IPS-18c (cell line): ENCODE results near the gene ATAD3C.
"Not testable (repeated sequence)": the region's sequence is repeated elsewhere in the genome, so short reads cannot be mapped to it uniquely, and the experiment has no call there.

Experiments
- H3K4me3 ChIP-seq: 2 replicates; pipeline ENCODE4 v1.7.0; 2013; ENCODE audit warnings: low read depth, mild to moderate bottlenecking, low read length, moderate library complexity; ENCODE audit not compliant: insufficient read depth
- H3K9me3 ChIP-seq: one replicate; pipeline ENCODE4 v1.6.1; 2013; ENCODE audit warnings: mild to moderate bottlenecking, low read length, moderate library complexity; ENCODE audit not compliant: control insufficient read depth, insufficient read depth

Gene ATAD3C

DNA sequence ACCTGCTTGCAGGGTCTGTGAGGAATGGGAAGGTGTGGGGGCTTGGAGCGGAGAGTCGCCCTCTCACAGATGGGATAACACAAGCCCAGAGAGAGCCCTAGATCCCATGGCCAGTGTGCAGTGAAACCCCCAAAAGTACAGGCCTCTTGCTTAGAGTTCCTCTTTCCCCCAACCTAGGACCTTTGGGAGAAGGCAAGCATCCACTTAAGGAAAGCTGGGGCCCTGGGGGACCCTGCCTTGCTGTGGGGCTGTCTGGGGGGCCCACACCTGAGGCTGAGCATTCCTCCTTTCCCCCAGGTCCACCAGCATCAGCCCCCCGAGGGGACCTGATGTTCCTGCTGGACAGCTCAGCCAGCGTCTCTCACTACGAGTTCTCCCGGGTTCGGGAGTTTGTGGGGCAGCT lies 12.9 kb upstream of the ATAD3C start:
- Histone ChIP-seq H3K9me3 (no peaks in the 10 kb centered on the region), H3K4me3 (peak overlapping the region; percentile 62)

DNA sequence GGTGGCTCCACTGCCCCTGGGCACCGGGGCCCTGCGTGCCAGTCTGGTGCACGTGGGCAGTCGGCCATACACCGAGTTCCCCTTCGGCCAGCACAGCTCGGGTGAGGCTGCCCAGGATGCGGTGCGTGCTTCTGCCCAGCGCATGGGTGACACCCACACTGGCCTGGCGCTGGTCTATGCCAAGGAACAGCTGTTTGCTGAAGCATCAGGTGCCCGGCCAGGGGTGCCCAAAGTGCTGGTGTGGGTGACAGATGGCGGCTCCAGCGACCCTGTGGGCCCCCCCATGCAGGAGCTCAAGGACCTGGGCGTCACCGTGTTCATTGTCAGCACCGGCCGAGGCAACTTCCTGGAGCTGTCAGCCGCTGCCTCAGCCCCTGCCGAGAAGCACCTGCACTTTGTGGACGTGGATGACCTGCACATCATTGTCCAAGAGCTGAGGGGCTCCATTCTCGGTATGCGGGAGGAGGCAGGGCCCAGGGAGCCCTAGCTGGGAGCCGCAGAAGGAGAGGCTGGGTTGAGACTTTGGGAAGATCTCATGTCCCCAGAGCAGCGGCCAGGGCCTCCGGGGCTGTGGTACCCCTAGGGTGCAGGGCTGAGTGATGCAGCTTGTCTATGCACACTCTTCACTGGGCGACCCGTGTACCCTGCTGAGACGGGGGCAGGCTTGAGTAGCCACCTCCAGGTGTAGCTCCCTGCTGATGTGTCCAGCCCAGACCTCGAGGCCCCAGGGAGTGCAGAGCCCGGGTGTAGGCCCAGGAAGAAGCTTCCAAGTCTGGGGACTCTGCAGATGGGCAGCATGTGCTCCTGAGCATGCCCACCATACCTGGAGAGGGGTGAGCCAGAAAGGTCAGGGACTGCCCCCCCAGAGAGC lies 12.2 kb upstream of the ATAD3C start:
- H3K4me3 ChIP-seq, result no peak overlapping the region
- H3K9me3 ChIP-seq, result no peaks in the 10 kb centered on the region

DNA sequence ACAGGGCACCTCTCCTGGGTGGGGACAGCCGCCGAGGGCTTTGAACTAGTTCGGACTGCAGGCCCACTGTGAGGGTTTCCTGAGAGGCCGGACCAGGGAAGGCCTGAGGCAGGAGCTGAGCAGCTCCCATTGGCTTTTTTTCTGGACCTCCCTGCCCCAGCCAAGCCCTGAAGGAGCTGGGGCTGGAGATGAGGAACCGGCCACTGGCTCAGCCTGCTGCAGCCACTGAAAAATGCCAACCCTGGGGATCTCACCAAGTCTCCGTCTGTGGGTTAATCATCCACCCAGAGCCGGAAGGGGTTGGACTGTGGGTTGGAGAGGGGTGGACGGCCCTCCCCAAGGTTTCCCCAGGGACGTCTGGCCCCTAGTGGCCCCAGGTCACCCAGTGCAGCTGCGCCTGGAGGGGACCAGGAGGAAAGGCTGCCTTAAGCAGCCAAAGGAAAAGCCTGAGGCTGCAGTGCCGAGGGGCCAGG lies 11.5 kb upstream of the ATAD3C start:
- H3K4me3 ChIP-seq, result no peak overlapping the region
- no peaks in the 10 kb centered on the region for H3K9me3 ChIP-seq

DNA sequence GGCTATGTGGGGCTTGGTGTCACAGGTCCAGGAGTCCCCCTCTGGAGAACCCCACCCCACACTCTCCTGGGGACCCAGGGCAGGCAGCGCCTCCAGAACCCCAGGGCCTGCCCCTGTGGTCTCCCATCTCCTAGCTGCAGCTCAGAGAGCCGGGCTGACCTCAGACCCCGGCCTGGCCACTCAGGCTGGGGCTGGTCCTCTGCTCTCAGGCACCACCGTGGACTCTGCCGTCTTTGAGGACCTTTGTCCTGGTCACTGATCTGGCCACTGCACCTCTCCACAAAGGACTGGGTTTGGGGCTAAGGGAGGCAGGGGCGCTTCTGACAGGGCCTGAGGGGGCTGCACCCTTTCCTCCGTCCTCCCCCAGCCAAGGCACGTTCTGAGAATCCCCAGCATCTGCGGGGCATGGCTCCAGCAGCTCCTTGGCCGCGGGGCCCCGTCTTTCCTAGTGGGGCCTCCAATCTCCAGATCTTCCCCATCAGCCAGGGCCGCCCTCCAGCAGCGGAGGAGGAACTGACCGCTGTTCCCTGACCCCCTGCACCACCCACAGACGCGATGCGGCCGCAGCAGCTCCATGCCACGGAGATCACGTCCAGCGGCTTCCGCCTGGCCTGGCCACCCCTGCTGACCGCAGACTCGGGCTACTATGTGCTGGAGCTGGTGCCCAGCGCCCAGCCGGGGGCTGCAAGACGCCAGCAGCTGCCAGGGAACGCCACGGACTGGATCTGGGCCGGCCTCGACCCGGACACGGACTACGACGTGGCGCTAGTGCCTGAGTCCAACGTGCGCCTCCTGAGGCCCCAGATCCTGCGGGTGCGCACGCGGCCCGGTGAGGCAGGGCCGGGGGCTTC lies 10.7 kb upstream of the ATAD3C start:
- H3K4me3 ChIP-seq, result no peak overlapping the region

DNA sequence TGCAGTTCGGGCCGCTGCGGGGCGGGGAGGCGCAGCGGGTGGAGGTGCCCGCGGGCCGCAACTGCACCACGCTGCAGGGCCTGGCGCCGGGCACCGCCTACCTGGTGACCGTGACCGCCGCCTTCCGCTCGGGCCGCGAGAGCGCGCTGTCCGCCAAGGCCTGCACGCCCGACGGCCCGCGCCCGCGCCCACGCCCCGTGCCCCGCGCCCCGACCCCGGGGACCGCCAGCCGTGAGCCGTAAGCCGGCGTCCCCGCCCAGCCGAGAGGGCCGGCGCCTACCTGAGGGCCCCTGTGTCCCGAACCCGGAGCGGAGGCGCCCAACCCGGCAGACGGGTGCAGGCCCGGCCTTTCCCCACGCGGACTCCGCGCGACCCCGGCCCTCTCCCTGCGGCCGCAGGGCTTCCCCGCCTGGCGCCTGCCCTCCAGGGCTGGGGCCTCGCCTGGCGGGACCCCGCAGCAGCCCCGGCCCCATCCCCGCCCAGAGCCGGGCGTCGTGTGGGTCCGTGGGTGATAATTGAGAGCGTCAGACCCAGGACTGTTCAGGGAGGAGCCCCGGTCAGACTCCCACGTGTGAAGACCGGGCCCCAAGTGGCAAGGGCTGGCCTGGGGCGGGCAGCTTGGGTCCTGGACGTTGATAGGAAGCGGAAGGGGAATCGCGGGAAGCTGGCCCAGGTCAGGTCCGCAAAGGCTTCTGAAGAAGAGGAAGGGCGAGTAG lies 9.8 kb upstream of the ATAD3C start:
- H3K9me3 ChIP-seq, result no peaks in the 10 kb centered on the region

More for the DNA sequence above, 10.7 kb upstream of the ATAD3C start:
- no peaks in the 10 kb centered on the region for H3K9me3 ChIP-seq

DNA sequence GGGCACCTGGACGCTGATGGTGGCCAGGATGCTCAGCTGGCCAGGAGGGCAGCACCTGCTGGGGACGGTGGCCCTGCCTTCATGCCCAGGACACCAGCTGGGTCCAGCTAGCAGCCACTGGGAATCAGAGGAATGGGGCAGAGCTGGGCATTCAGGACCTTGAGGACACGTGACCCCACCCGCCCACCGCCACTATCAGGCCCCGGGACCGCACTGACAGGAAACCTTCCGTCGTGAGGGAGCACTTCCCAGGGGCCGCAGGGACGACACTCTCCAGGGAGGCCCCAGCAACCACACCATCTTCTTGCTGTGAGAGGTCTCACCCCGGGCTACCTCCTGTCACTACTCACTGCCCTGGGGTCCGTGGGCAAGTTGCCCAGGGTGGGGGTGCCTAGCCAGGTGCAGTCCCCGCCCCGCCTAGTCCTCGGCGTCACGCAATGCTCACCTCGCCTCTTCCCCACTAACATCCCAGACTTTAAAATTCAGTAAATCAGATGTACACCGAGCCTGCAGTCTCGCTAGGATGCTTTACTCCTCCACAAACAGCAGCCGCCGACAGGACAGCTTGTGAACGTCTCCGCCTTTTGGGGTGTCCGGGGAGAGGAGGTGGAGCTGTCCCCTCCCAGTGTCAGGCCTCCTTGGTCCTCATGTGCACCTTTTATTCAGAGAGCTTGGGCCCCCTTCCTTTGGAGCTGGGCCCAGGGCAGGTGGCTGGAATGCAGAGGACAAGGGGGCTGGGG lies 9.1 kb upstream of the ATAD3C start:
- Histone ChIP-seq H3K4me3 (no peak overlapping the region), H3K9me3 (no peaks in the 10 kb centered on the region)

More for the DNA sequence above, 9.8 kb upstream of the ATAD3C start:
- no peak overlapping the region for H3K4me3 ChIP-seq

DNA sequence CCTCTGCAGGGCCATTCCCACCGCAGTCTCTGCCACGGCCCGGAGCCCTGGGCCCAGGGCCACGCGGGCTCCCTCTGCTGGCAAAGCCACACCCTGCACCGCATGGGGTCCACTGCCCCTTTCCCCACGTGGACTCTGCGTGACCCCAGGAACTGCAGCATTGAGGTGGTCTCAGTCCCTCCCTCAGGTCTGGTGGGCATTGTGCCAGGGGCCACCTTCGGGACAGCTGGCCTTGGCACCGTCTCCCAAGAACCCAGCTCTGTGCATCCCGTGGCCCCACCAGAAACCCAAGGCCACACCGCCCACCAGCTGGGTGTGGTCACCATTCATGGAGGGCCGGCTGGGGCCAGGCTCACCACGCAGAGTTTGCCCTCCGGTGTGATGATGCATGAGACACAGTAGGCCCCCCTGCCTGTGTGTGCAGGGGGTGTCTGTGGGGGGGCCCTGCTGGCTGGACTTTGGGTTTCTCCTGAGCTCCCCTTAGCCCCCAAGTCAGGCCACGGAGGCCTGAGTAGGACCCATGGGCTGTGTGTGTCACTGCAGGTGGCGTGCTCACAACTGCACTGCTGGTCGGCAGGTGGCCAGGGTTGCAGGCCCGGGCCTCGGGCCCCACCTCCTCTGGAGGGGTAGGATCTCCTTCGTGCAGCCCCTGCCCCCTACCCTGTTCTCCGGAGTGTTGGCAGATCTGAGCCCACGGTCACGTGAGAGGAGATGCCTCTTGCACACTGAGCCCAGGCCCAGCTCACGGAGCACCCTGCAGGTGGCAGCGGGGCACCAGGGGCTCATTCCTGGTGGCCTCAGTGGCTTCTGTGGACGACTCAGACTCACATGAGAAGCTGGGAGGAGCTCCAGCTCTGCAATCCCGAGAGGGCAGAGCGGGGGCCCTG lies 8.2 kb upstream of the ATAD3C start:
- H3K4me3 ChIP-seq, result no peak overlapping the region
- H3K9me3 ChIP-seq, result no peaks in the 10 kb centered on the region

DNA sequence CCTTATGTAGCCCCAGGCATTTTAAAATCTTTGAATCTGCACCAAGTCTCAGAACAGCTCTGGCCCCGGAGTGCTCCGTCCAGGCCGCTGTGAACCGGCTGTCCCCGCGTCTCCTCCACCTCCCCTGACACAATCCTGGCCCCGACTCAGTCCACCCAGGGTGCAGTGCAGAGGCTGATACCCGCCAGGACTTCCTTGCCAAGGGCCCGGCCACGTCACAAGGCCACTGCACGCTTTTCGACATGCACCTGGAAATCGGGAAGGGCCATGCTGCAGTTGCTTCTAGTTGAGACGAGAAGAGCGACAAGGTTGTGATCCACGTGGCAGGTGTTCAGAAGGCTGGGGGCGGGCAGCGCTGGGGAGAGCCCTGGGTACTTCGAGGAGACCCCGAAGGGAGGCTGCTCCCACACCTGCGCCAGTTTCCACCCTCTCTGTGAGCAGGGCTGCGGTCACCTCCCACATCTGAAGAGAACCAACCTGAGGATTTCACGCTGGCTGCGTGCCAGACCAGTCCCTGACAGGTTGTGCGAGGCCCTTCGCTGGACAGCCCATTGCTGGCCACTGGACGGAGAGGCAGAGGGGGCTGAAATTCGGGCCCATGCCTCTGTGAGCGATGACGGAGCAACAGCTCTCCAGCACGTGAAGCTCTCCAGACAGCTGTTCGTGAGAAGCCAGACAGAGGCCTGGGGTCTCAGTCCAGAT lies 7.3 kb upstream of the ATAD3C start:
- Histone ChIP-seq H3K9me3 (no peaks in the 10 kb centered on the region), H3K4me3 (no peak overlapping the region)

DNA sequence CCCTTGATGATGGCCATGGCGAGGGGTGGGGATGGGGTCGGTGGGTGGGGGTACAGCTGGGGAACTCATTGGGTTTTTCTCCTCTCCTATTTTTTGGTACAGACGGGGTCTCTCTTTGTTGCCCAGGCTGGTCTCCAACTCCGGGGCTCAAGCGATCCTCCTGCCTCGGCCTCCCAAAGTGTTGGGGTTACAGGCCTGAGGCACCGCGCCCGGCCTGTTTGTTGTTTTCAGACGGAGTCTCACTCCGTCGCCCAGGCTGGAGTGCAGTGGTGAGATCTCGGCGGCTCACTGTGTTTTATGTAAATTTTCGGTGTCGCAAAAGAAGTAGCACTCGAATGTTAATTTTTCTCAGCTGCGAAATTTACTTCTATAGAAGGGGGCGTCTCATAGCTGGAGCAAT lies 2.9 kb upstream of the ATAD3C start:
- not testable (repeated sequence) for H3K4me3 ChIP-seq, H3K9me3 ChIP-seq

DNA sequence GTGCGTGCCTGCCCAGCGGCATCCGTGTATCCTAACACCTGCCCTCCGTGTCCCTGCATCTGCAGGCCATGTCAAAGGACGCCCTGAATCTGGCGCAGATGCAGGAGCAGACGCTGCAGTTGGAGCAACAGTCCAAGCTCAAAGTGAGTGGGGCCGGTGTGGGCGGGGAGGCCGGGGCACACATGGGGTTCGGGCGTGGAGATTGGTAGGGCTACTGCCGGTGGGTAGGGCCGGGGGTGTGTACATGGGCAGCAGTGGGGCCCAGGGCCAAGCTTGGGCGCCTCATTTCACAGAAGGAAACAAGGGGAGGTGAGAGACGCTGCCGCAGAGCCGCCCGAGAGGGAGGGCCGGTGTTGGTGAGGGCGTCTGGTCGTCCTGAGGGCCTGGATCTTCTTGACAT lies 1.1 kb downstream of the ATAD3C start:
- not testable (repeated sequence) for H3K9me3 ChIP-seq, H3K4me3 ChIP-seq

DNA sequence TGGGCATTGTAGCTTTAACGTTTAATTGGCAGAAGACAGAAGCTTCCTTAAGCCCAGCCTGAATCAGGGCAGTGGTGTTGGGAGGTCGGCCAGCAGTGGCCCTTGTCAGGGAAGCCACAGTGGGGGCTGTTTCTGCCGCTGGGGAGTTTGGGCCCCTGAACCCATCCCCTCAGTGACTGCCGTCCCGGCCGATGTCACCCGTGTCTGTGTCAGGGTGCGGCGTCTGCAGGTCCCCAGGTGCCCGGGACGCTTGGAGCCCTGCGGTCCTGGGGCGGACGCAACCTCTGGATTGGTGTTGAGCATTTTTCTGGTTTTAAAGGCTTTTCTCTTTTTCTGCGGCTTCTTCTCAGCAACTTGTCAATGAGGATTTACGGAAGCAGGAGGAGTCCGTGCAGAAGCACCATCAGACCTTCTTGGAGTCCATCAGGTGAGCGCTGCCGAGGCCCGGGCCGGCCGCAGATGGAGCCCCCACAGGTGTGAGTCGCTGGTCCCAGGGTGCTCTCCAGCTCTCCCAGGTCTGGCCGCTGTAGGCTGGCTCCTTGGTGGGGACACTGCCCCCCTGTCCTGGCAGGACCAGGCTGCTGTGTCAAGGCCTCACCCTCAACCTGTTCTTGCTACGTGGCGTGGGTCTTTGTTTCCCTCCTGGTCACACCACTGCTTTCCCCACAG lies 2.3 kb downstream of the ATAD3C start:
- Histone ChIP-seq H3K9me3 (no peaks in the 10 kb centered on the region), H3K4me3 (no peak overlapping the region)

DNA sequence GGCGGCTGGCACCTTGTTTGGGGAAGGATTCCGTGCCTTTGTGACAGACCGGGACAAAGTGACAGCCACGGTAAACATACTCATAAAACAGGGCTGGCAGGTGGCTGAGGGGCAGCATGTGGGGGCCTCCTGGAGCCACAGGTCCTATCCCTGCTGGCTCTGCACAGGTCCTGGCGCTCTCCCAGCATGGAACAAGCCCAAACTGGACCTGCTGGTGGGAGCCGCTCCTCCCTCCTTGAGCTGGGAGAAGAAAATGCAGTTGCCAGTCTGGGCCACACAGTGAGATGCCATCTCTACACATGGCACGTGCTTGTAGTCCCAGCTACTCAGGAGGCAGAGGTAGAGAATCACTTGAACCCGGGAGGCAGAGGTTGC lies 2.9 kb downstream of the ATAD3C start:
- H3K9me3 ChIP-seq, H3K4me3 ChIP-seq: not testable (repeated sequence)

DNA sequence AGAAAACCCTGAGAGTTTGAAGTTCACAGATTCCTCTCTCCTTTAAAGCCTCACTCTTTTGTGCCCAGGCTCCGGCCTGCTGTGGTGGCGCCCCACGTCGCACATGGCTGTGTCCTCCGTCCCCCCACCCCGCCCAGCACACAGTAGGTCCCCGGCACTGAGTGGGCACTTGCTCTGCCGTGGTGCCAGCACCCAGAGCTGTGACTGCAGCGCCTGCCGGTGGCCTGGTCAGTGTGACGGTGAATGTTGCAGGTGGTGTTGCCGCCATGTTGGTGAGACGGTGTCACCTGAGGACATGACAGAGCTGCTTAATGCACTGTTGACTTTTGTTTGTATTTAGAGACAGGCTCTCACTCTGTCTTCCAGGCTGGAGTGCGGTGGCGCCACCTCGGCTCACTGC lies 3.4 kb downstream of the ATAD3C start:
- Histone ChIP-seq H3K9me3 (no peaks in the 10 kb centered on the region), H3K4me3 (no peak overlapping the region)

DNA sequence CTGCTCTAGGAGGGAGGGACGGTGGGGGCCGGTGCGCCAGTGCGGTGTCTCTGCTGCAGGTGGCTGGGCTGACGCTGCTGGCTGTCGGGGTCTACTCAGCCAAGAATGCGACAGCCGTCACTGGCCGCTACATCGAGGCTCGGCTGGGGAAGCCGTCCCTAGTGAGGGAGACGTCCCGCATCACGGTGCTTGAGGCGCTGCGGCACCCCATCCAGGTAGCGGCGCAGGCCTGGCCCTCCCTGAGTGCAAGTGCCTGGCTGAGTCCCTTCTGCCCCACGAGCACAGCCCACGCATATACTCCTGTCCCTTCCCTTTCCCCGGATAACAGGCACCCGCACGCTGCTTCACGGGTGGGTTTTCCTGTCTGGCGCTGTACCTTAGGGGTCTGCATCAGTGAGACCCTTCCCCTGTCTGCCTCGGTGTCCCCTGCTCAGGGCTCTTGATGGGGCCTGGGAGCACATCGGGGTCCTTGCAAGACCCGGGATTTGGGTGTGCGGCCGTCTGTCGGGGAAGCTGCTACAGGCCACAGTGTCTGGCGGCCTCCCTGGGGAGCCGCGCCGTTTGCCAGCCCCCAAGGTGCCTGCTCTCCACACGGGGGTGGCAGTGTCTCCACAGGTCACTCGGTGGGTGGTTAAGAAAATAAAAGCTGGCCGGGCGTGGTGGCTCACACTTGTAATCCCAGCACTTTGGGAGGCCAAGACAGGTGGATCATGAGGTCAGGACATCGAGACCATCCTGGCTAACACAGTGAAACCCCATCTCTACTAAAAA lies 5.0 kb downstream of the ATAD3C start:
- H3K4me3 ChIP-seq, H3K9me3 ChIP-seq: not testable (repeated sequence)
